ENCODE data around the gene ZSCAN18.

ZSCAN18 gene

GRCh38 chr19:58054901-58055874 lies 42.8 kb downstream of the ZSCAN18 start:
- TF ChIP-seq CTCF (IDR thresholded peaks at IDR 0.05; ENCODE audit: insufficient read depth, missing control alignments): no peak
- DNase-seq (ENCODE audit: insufficient read length, low spot score) (no peak), FAIRE-seq (no peak)

DNA sequence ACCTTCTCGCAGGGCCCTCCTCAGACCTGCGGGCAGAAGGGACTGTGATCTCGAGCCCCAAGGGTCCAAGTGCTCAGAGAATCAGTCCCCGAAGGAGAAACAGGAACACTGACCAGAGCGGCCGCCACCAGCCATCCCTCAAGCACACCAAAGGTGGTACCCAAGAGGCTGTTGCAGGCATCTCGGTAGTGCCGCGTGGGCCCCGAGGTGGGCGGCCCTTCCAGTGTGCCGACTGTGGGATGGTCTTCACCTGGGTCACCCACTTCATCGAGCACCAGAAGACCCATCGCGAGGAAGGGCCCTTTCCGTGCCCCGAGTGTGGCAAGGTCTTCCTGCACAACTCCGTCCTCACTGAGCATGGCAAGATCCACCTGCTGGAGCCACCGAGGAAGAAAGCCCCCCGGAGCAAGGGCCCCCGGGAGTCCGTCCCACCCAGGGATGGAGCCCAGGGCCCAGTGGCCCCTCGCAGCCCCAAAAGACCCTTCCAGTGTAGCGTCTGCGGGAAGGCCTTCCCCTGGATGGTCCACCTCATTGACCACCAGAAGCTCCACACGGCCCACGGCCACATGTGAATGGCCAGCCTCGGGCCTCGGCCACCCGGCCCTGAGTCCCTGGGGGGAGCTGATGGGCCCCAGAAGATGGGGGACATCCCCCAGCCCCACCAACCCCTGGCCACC lies 44.4 kb downstream of the ZSCAN18 start:
- no peak for TF ChIP-seq CTCF (IDR thresholded peaks at IDR 0.05; ENCODE audit: insufficient read depth, missing control alignments)
- no peak for DNase-seq (ENCODE audit: insufficient read length, low spot score)
- no peak for FAIRE-seq

GRCh38 chr19:58052256-58052655 lies 45.8 kb downstream of the ZSCAN18 start:
- FAIRE-seq: no peak
- DNase-seq (ENCODE audit: insufficient read length, low spot score): no peak
- TF ChIP-seq CTCF (IDR thresholded peaks at IDR 0.05; ENCODE audit: insufficient read depth, missing control alignments): no peak

DNA sequence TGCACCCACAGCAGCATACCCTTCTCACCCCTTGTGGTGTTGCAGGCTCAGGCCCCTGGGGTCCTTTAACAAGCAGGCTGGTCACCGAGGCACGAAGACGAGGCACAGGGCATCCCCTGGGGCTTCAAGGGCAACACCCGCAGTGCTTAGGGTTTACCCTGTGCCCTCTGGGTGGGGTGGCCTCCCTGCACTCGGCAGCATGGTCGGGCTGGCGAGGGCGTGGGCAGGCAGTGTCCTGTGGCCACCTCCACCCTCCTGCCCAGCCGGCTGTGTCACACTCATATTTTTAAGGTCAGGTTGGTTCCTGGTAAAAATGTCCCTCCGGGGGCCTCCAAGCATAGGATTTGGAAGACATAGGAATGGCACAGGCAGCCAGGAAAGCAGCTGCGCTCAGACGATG lies 50.4 kb downstream of the ZSCAN18 start:
- FAIRE-seq: no peak
- TF ChIP-seq CTCF (IDR thresholded peaks at IDR 0.05; ENCODE audit: insufficient read depth, missing control alignments): no peak

GRCh38 chr19:58046856-58047255 lies 51.2 kb downstream of the ZSCAN18 start:
- DNase-seq (ENCODE audit: insufficient read length, low spot score) (no peak), FAIRE-seq (no peak)
- TF ChIP-seq CTCF (IDR thresholded peaks at IDR 0.05; ENCODE audit: insufficient read depth, missing control alignments): no peak

More for the DNA sequence above, 50.4 kb downstream of the ZSCAN18 start:
- no peak for DNase-seq (ENCODE audit: insufficient read length, low spot score)

DNA sequence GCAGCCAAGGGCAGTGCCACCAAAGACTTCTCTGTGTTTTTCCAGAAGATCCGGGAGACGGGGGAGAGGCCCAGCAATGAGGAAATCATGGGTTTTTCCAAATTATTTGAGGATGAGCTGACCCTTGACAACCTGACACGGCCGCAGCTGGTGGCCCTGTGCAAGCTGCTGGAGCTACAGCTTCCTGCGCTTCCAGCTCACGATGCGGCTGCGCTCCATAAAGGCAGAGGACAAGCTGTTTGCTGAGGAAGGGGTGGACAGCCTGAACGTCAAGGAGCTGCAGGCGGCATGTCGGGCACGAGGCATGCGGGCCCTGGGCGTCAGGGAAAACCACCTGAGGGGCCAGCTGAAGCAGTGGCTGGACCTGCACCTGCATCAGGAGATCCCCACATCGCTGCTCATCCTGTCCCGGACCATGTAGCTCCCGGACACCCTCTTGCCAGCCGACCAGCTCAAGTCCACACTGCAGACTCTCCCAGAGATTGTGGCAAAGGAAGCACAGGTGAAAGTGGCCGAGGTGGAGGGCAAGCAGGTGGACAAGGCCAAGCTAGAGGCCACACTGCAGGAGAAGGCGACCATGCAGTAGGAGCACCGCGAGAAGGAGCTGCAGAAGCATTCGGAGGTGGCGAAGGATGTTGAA lies 52.5 kb downstream of the ZSCAN18 start:
- no peak for FAIRE-seq
- no peak for TF ChIP-seq CTCF (IDR thresholded peaks at IDR 0.05; ENCODE audit: insufficient read depth, missing control alignments)
- DNase-seq (ENCODE audit: insufficient read length, low spot score): no peak
